T-helper 17 cell (primary cell): ENCODE data around the gene ACOT7. TPM values are rescaled to one million over a fixed set of nuclear protein-coding genes. Genes with fewer than 3 reads are reported as not detected.

Source experiments
- ATAC-seq: fragments of 150-1000 bp; cut with Tn5 transposase; 2 replicates; pipeline ENCODE4 v1.10.0; 2021; ENCODE audit warnings: mild to moderate bottlenecking, moderate library complexity
- DNase-seq, 3 donors: peaks; one replicate each; pipeline versions ENCODE4 v3.0.0 to v3.0.0-alpha.2; 2020 to 2021
- H3K9me3 ChIP-seq: one replicate; pipeline ENCODE4 v1.7.0; 2013; ENCODE audit warnings: low read length, mild to moderate bottlenecking; ENCODE audit not compliant: control insufficient read depth, poor library complexity, severe bottlenecking
- H3K27ac Mint-ChIP-seq: one replicate; pipeline ENCODE4 v1.8.0; 2022; ENCODE audit warnings: mild to moderate bottlenecking, moderate library complexity, mixed read lengths
- H3K27me3 Mint-ChIP-seq: one replicate; pipeline ENCODE4 v1.8.0; 2022; ENCODE audit warnings: mixed read lengths
- H3K36me3 Mint-ChIP-seq: one replicate; pipeline ENCODE4 v1.8.0; 2022; ENCODE audit warnings: low read depth, mixed read lengths
- H3K4me1 Mint-ChIP-seq: one replicate; pipeline ENCODE4 v1.8.0; 2022; ENCODE audit warnings: mild to moderate bottlenecking, mixed read lengths
- H3K4me3 Mint-ChIP-seq: one replicate; pipeline ENCODE4 v1.8.0; 2022; ENCODE audit warnings: mild to moderate bottlenecking, moderate library complexity, mixed read lengths
- total RNA-seq, 4 donors: library from RNA in 2 of 4; stranded (reverse) in 2 of 4; gene quantifications; one replicate each; pipeline ENCODE4 v1.2.3 and lab custom pipeline; 2022 to 2026

The ACOT7 gene
- total RNA-seq, 2 donors from 2014 or later = 4.9 to 7.1 TPM

DNA sequence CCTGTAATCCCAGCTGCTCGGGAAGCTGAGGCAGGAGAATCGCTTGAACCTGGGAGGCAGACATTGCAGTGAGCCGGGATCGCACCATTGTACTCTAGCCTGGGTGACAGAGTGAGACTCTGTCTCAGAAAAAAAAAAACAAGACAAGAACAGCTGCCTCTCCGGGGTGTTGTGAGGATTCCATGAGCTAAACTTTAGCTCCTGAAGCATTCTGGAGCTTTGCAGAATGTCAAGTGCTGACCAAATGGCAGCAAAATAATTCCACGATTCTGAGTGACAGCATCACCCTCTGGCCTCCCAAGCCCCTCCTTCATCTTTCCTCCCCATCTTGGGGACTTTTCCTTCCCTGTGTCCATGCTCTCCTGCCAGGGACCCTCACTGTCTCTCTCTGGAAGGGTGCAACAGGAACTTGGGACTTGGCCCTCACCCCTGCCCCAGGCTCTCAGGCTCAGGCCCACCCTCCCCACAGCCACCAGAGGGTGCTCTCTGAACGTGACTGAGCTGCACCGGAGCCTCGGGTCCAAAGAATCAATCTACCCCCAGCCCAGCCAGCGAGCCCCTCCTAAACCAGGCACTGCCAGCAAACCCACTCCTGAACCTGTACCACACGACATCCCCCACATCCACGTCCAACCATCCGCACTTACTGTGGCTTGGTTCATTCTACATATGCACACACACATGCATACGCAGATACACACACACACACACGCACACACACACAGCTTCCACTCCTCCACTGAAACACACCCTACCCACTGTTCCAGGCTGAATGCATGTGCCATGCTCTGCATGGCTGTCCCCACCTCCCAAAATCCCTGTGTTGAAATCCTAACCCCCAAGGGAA lies 45.7 kb downstream of the ACOT7 start:
- peak; percentile 51 to 63 (median 52) for DNase-seq
- Mint-ChIP-seq H3K27ac (peak overlapping the region; percentile 86), H3K4me1 (peaks cover 23% of the 10 kb centered on the region), H3K4me3 (peak overlapping the region; percentile 92), H3K27me3 (no peaks in the 10 kb centered on the region), H3K36me3 (no peaks in the 10 kb centered on the region)
- no peaks in the 10 kb centered on the region for H3K9me3 ChIP-seq
- peak; percentile 72 for ATAC-seq

DNA sequence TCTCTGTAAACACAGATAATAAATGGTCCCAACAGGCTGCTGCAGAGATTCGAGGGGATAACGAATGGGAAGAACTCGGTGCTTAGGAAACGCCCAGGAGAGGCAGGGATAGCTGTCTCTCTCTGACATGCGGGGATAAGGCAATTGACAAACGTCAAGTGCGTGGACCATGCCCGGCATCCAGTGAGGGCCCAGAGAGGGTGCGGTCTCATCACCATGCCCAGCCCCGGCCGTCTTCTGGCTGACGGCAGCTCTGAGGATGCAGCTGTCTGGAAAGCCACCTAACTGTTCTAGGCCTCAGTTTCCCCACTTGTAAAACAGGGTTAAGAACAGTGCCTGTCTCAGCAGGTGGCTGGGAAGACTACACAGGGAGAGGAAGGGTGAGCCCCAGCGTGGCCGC lies 48.1 kb downstream of the ACOT7 start:
- DNase-seq = no peak
- H3K27ac Mint-ChIP-seq = no peak overlapping the region
- peaks cover 23% of the 10 kb centered on the region for H3K4me1 Mint-ChIP-seq
- no peaks in the 10 kb centered on the region for H3K9me3 ChIP-seq
- no peak for ATAC-seq
- H3K36me3 Mint-ChIP-seq = no peaks in the 10 kb centered on the region
- no peaks in the 10 kb centered on the region for H3K27me3 Mint-ChIP-seq
- H3K4me3 Mint-ChIP-seq = no peak overlapping the region

GRCh38 chr1:6345009-6345408 lies 48.6 kb downstream of the ACOT7 start:
- Mint-ChIP-seq H3K27me3 (no peaks in the 10 kb centered on the region), H3K4me1 (peaks cover 23% of the 10 kb centered on the region), H3K27ac (no peak overlapping the region), H3K36me3 (no peaks in the 10 kb centered on the region), H3K4me3 (no peak overlapping the region)
- no peaks in the 10 kb centered on the region for H3K9me3 ChIP-seq
- no peak for DNase-seq
- no peak for ATAC-seq

DNA sequence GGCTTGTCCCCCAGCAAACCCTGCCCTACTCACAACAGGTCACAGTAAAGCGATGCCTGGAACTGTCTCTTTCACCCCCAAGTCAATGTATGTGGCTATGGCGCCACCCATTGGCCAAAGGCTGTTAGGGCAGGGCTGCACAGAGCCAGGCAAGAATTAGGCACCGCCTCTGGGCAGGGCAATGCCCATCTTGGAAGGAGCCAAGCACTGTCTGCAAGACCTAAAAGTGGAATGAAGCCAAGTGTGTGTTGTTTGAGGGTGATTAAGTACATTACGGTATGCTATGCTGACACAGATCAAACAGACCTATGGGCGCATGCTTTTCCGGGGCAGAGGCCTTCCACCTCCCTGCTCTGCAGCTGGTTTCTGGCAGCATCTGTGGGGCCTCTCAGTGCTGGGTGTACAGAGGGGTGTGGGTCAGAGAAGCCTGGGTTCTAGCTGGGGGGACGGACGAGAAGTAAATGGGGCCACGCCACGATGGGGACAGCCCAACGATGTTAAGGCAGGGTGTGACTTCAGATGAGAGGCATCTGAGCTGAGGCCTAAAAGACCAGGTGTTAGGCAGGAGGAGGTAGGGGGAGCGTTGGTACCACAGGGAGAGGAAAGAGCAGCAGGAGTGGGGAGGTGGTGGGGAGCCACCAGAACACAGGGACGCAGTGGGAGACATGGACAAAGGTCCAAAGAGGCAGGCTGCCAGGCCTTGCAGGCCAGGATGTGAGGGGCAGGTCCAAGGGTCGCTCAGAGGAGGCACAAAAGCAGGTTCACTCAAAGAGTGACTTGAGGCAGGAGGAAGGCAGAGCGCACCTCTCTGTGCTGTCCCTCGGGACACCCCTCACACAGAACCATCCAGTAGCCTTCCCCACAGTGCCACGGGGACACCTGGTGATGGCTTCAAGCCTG lies 49.8 kb downstream of the ACOT7 start:
- H3K4me3 Mint-ChIP-seq = no peak overlapping the region
- H3K36me3 Mint-ChIP-seq = no peaks in the 10 kb centered on the region
- H3K9me3 ChIP-seq = no peaks in the 10 kb centered on the region
- H3K4me1 Mint-ChIP-seq = peaks cover 18% of the 10 kb centered on the region
- H3K27ac Mint-ChIP-seq = peak overlapping the region; percentile 8
- peak; percentile 61 for ATAC-seq
- H3K27me3 Mint-ChIP-seq = no peaks in the 10 kb centered on the region
- peak in 2 of 3 donors; percentile 41 to 57 for DNase-seq

DNA sequence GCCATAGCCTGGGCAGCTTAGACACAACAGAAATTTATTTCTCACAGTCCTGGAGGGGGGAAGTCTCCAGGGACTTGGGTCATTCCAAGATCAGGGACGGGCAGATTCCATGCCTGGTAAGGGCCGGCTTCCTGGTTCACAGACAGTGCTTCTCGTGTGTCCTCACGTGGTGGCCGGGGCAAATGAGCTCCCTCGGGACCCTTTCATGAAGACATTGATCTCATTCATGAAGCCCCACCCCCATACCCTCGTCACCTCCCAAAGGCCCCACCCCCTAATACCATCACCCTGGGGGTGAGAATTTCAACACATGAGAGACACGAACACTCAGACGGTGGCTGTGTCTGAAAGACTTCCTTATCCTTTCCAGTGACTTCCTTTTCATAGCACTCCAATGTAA lies 51.5 kb downstream of the ACOT7 start:
- DNase-seq (no peak), ATAC-seq (no peak)

DNA sequence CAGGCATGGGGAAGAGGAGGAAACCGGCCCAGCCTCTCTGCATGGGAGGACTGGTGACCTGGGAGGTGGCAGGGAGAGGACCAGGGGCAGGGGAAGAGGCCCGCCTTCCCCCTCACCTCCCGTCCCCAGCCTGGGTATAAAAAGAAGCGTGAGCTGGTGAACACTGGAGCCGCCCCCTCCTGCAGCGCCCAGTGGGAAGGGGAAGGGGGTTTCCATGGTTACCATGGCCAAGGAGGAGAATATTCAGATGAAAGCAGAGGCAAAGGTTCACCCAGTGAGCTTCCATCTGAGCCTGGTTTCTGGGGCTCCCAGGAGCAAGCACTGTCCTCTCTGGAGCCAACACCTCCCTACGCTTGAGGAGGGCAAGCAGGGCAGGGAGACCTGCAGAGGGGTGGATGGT lies 54.9 kb downstream of the ACOT7 start:
- ATAC-seq = no peak
- Mint-ChIP-seq H3K27ac (no peak overlapping the region), H3K4me3 (no peak overlapping the region), H3K36me3 (no peaks in the 10 kb centered on the region), H3K4me1 (peaks cover 2% of the 10 kb centered on the region), H3K27me3 (no peaks in the 10 kb centered on the region)
- DNase-seq = no peak
- no peaks in the 10 kb centered on the region for H3K9me3 ChIP-seq

More for the DNA sequence above, 51.5 kb downstream of the ACOT7 start:
- H3K9me3 ChIP-seq = no peaks in the 10 kb centered on the region
- H3K27me3 Mint-ChIP-seq = no peaks in the 10 kb centered on the region
- H3K4me3 Mint-ChIP-seq = no peak overlapping the region
- peaks cover 5% of the 10 kb centered on the region for H3K4me1 Mint-ChIP-seq
- H3K27ac Mint-ChIP-seq = peak overlapping the region; percentile 53
- no peaks in the 10 kb centered on the region for H3K36me3 Mint-ChIP-seq

GRCh38 chr1:6336776-6337622 lies 56.6 kb downstream of the ACOT7 start:
- no peaks in the 10 kb centered on the region for H3K27me3 Mint-ChIP-seq
- no peaks in the 10 kb centered on the region for H3K4me1 Mint-ChIP-seq
- DNase-seq (no peak), ATAC-seq (no peak)
- H3K27ac Mint-ChIP-seq = no peak overlapping the region
- H3K36me3 Mint-ChIP-seq = no peaks in the 10 kb centered on the region
- no peaks in the 10 kb centered on the region for H3K9me3 ChIP-seq
- no peak overlapping the region for H3K4me3 Mint-ChIP-seq

DNA sequence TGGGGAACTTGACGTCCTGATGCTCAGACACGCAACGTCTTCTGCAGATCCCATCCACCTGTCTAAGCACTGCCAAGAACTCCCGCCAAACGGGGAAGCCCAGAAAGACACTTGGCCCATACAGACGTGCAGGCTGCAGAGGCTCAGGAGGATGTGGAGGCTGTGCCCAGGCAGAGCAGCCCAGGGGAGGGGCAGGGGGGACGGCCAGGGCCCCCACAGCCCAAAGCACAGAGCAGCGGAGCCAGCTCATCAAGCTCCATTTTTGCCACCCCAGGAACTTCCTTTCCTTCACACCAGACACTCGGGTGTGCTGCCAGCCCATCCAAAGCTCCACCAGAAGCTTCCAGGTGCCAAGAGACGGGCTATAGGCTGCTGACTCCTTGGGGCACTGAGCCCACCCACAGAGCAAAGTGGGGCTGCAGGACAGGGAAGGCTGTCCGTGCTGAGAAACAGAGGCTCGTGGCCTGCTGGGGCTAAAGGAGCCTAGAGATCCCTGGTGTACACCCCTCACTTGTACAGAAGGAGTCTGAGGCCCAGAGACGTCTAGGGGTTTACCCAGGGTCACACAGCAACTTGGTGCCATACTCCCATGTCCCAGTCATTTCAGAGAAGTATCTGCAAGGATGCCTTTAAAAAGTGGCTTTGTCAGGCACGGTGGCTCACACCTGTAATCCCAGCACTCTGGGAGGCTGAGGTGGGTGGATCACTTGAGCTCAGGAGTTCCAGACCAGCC lies 59.1 kb downstream of the ACOT7 start:
- Mint-ChIP-seq H3K27me3 (no peaks in the 10 kb centered on the region), H3K4me3 (no peak overlapping the region), H3K27ac (no peak overlapping the region), H3K36me3 (no peaks in the 10 kb centered on the region), H3K4me1 (no peaks in the 10 kb centered on the region)
- no peak for ATAC-seq
- no peak for DNase-seq
- H3K9me3 ChIP-seq = no peaks in the 10 kb centered on the region

- Mint-ChIP-seq H3K4me3 (no peak overlapping the region), H3K4me1 (no peaks in the 10 kb centered on the region), H3K36me3 (no peaks in the 10 kb centered on the region), H3K27me3 (no peaks in the 10 kb centered on the region), H3K27ac (no peak overlapping the region)
- ATAC-seq = no peak
- H3K9me3 ChIP-seq = no peaks in the 10 kb centered on the region
- DNase-seq = no peak
Observed at GRCh38 chr1:6332821-6333220, 60.7 kb downstream of the ACOT7 start.

- no peaks in the 10 kb centered on the region for H3K9me3 ChIP-seq
- DNase-seq (no peak), ATAC-seq (no peak)
- no peak overlapping the region for H3K4me3 Mint-ChIP-seq
- H3K36me3 Mint-ChIP-seq = no peaks in the 10 kb centered on the region
- no peak overlapping the region for H3K27ac Mint-ChIP-seq
- no peaks in the 10 kb centered on the region for H3K27me3 Mint-ChIP-seq
- H3K4me1 Mint-ChIP-seq = no peaks in the 10 kb centered on the region
Observed at GRCh38 chr1:6331543-6332273, 61.9 kb downstream of the ACOT7 start.

- Mint-ChIP-seq H3K27ac (no peak overlapping the region), H3K4me1 (no peaks in the 10 kb centered on the region), H3K36me3 (no peaks in the 10 kb centered on the region), H3K4me3 (no peak overlapping the region), H3K27me3 (no peaks in the 10 kb centered on the region)
- ATAC-seq (no peak), DNase-seq (no peak)
- H3K9me3 ChIP-seq = no peaks in the 10 kb centered on the region
Observed at GRCh38 chr1:6330410-6330911, 63.1 kb downstream of the ACOT7 start.

GRCh38 chr1:6329851-6330250 lies 63.7 kb downstream of the ACOT7 start:
- H3K9me3 ChIP-seq = no peaks in the 10 kb centered on the region
- Mint-ChIP-seq H3K27me3 (no peaks in the 10 kb centered on the region), H3K4me1 (no peaks in the 10 kb centered on the region), H3K4me3 (no peak overlapping the region), H3K27ac (no peak overlapping the region), H3K36me3 (no peaks in the 10 kb centered on the region)
- ATAC-seq (no peak), DNase-seq (no peak)
